Astrocyte (in vitro differentiated cells and primary cell): ENCODE measurements around the gene ARHGEF40.

Experiments
- EZH2 ChIP-seq: IDR thresholded peaks from 2 replicates; pipeline ENCODE4 v1.6.1; 2012; ENCODE audit warnings: mild to moderate bottlenecking, low read length, inconsistent platforms; ENCODE audit not compliant: insufficient read depth
- TF ChIP-seq, protein P1 (sequence below): IDR thresholded peaks from 2 replicates; pipeline ENCODE4 v1.5.1; 2011; ENCODE audit warnings: low read depth, mild to moderate bottlenecking, inconsistent platforms, low read length, moderate library complexity; ENCODE audit not compliant: insufficient read depth

DNA sequence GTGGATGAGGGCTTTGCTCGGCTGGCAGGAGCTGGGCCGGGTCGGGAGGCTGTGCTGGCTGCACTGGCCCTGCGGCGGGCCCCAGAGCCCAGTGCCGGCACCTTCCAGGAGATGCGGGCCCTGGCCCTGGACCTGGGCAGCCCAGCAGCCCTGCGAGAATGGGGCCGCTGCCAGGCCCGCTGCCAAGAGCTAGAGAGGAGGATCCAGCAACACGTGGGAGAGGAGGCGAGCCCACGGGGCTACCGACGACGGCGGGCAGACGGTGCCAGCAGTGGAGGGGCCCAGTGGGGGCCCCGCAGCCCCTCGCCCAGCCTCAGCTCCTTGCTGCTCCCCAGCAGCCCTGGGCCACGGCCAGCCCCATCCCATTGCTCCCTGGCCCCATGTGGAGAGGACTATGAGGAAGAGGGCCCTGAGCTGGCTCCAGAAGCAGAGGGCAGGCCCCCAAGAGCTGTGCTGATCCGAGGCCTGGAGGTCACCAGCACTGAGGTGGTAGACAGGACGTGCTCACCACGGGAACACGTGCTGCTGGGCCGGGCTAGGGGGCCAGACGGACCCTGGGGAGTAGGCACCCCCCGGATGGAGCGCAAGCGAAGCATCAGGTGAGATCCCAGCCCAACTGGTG is 11.5 kb downstream of the ARHGEF40 start:
- no peak for TF ChIP-seq EZH2
- TF ChIP-seq, protein P1, sequence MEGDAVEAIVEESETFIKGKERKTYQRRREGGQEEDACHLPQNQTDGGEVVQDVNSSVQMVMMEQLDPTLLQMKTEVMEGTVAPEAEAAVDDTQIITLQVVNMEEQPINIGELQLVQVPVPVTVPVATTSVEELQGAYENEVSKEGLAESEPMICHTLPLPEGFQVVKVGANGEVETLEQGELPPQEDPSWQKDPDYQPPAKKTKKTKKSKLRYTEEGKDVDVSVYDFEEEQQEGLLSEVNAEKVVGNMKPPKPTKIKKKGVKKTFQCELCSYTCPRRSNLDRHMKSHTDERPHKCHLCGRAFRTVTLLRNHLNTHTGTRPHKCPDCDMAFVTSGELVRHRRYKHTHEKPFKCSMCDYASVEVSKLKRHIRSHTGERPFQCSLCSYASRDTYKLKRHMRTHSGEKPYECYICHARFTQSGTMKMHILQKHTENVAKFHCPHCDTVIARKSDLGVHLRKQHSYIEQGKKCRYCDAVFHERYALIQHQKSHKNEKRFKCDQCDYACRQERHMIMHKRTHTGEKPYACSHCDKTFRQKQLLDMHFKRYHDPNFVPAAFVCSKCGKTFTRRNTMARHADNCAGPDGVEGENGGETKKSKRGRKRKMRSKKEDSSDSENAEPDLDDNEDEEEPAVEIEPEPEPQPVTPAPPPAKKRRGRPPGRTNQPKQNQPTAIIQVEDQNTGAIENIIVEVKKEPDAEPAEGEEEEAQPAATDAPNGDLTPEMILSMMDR, result no peak
